B cell (primary cell): ENCODE data around the gene CBLN1. TPM values are rescaled to one million over a fixed set of nuclear protein-coding genes. Genes with fewer than 3 reads are reported as not detected.

Experiments
- ATAC-seq: fragments of 200-7000 bp; cut with Tn5 transposase; one replicate; pipeline ENCODE4 v1.10.0; 2021; ENCODE audit warnings: low read depth, mild to moderate bottlenecking, moderate number of reproducible peaks, moderate library complexity
- CTCF ChIA-PET: fragments of 350-600 bp; sonication (Branson Sonifier 250); formaldehyde crosslinking; loops from one replicate; lab custom pipeline; 2021; ENCODE audit warnings: antibody characterized with exemption, inconsistent platforms; lab: Charles Lee
- POLR2A ChIA-PET: fragments of 350-600 bp; sonication (Branson Sonifier 250); formaldehyde crosslinking; loops from one replicate; lab custom pipeline; 2021; ENCODE audit warnings: antibody characterized with exemption; lab: Charles Lee
- DNase-seq: peaks from one replicate; pipeline ENCODE4 v3.0.0; 2013
- H2AFZ ChIP-seq: 2 replicates; pipeline ENCODE4 v1.6.1; 2012; ENCODE audit warnings: mild to moderate bottlenecking, low read depth, low read length; ENCODE audit not compliant: insufficient read depth, poor library complexity, severe bottlenecking
- H3K27ac ChIP-seq, 2 donors: 1 replicate in 1 of 2; 2 replicates in 1 of 2; pipeline ENCODE4 v1.5.1; 2012 to 2013; ENCODE audit warnings: low read length in 2 of 2, mild to moderate bottlenecking in 2 of 2, moderate library complexity in 1 of 2
- H3K27me3 ChIP-seq, 4 experiments: fragments of 200-600 bp in 1 of 4; sonication (generic) in 1 of 4; replicated peaks in 1 of 4; 1 replicate in 2 of 4; 2 replicates in 2 of 4; pipeline versions ENCODE4 v1.6.1 to v1.7.0; 2013 to 2016; ENCODE audit warnings: low read length in 3 of 4, mild to moderate bottlenecking in 2 of 4, mixed read lengths in 1 of 4, moderate library complexity in 1 of 4; ENCODE audit not compliant: insufficient read depth in 4 of 4, control insufficient read depth in 3 of 4; ENCODE audit errors: control extremely low read depth in 1 of 4
- H3K36me3 ChIP-seq, 2 experiments: replicated peaks in 1 of 2; 1 replicate in 1 of 2; 2 replicates in 1 of 2; pipeline versions ENCODE4 v1.6.1 to v1.7.1; 2013; ENCODE audit warnings: low read length in 1 of 2; ENCODE audit not compliant: insufficient read depth in 2 of 2, control insufficient read depth in 1 of 2; ENCODE audit errors: control extremely low read depth in 1 of 2, extremely low read depth in 1 of 2
- H3K4me1 ChIP-seq, 2 donors: fragments of 200-600 bp in 1 of 2; sonication (generic) in 1 of 2; 1 replicate in 1 of 2; 2 replicates in 1 of 2; pipeline versions ENCODE4 v1.5.1 to v1.6.1; 2013 to 2017; ENCODE audit warnings: low read length in 2 of 2; ENCODE audit not compliant: control insufficient read depth in 2 of 2, insufficient read depth in 2 of 2
- H3K4me2 ChIP-seq: replicated peaks from 2 replicates; pipeline ENCODE3; 2012; ENCODE audit warnings: mild to moderate bottlenecking, low read depth, low read length; ENCODE audit not compliant: poor library complexity, severe bottlenecking
- H3K4me3 ChIP-seq, 5 experiments: fragments of 200-600 bp in 1 of 5; sonication (generic) in 1 of 5; 1 replicate in 3 of 5; 2 replicates in 2 of 5; pipeline versions ENCODE4 v1.5.1 to v1.7.0; 2011 to 2016; ENCODE audit warnings: low read length in 4 of 5, mild to moderate bottlenecking in 4 of 5, low read depth in 2 of 5, control low read depth in 1 of 5, moderate library complexity in 1 of 5; ENCODE audit not compliant: insufficient read depth in 1 of 5; ENCODE audit errors: control extremely low read depth in 1 of 5, extremely low read depth in 1 of 5
- H3K79me2 ChIP-seq: fragments of 200-600 bp; sonication (generic); one replicate; pipeline ENCODE4 v1.6.0; 2016; ENCODE audit warnings: low read length; ENCODE audit not compliant: control insufficient read depth, insufficient read depth
- H3K9ac ChIP-seq: fragments of 200-600 bp; sonication (generic); 2 replicates; pipeline ENCODE4 v1.6.1; 2017; ENCODE audit warnings: mild to moderate bottlenecking, low read length, moderate library complexity
- H3K9me3 ChIP-seq, 3 donors: one replicate each; pipeline versions ENCODE4 v1.6.1 to v1.7.1; 2013; ENCODE audit warnings: low read length in 2 of 3; ENCODE audit not compliant: control insufficient read depth in 2 of 3, insufficient read depth in 1 of 3; ENCODE audit errors: control extremely low read depth in 1 of 3
- H4K20me1 ChIP-seq: 2 replicates; pipeline ENCODE4 v1.6.0; 2012; ENCODE audit warnings: mild to moderate bottlenecking, low read length; ENCODE audit not compliant: insufficient read depth, control insufficient read depth, poor library complexity, severe bottlenecking
- H3K27ac Mint-ChIP-seq: one replicate; pipeline ENCODE4 v1.8.0; 2021; ENCODE audit warnings: mixed read lengths
- H3K27me3 Mint-ChIP-seq: one replicate; pipeline ENCODE4 v1.8.0; 2021; ENCODE audit warnings: mixed read lengths
- H3K4me1 Mint-ChIP-seq: one replicate; pipeline ENCODE4 v1.8.0; 2021; ENCODE audit warnings: mixed read lengths
- H3K4me3 Mint-ChIP-seq: one replicate; pipeline ENCODE4 v1.8.0; 2021; ENCODE audit warnings: mixed read lengths
- H3K9me3 Mint-ChIP-seq: one replicate; pipeline ENCODE4 v1.8.0; 2022; ENCODE audit warnings: mixed read lengths; ENCODE audit not compliant: insufficient read depth
- CTCF ChIP-seq: fragments of 200-600 bp; IDR thresholded peaks from one replicate; pipeline ENCODE4 v1.8.0; 2022; ENCODE audit warnings: antibody characterized with exemption, mild to moderate bottlenecking
- EZH2 ChIP-seq: IDR thresholded peaks from 2 replicates; pipeline ENCODE4 v1.6.1; 2012; ENCODE audit warnings: borderline replicate concordance, low read depth, mild to moderate bottlenecking, moderate library complexity, low read length; ENCODE audit not compliant: insufficient read depth, poor library complexity, severe bottlenecking
- WGBS: methylation state at CpG from one replicate; pipeline ENCODE4 v1.1.5; 2013; ENCODE audit warnings: missing lambda C conversion rate; ENCODE audit not compliant: insufficient coverage; 5-methylcytosine and 5-hydroxymethylcytosine counted together
- intact Hi-C: fragments of 100-400 bp; cut with micrococcal nuclease; formaldehyde crosslinking; loops from one replicate; pipeline ENCODE4 v1.10.0; 2022
- polyA plus RNA-seq: library from polyadenylated mRNA; depleted of rRNA; stranded (reverse); fragments of >200 nt; gene quantifications from 2 replicates; pipeline ENCODE4 v1.2.3, GENCODE V29; 2012
- total RNA-seq, 2 donors: library from RNA; stranded (reverse); fragments of 120-200 nt in 1 of 2; gene quantifications; 1 replicate in 1 of 2; 2 replicates in 1 of 2; pipeline versions ENCODE4 v1.2.3 to v1.2.4, GENCODE V29; 2013 to 2022

CBLN1 gene
- total and polyA plus RNA-seq, 2 donors (not counting 1 experiment from before 2014, with no cell fraction given): not detected

GRCh38 chr16:49278944-49279725 is 2.5 kb downstream of the CBLN1 start:
- H4K20me1 ChIP-seq: no peaks in the 10 kb centered on the region
- ChIA-PET CTCF (no interaction called here), POLR2A (interaction anchor here (0.7 kb wide), 1 partner anchor 848 kb away, joined by 5 read pairs; no protein-coding TSS in a partner anchor)
- H2AFZ ChIP-seq: no peak overlapping the region
- Mint-ChIP-seq H3K4me1 (peaks cover 12% of the 10 kb centered on the region), H3K27me3 (peaks cover 65% of the 10 kb centered on the region), H3K27ac (no peak overlapping the region), H3K9me3 (no peaks in the 10 kb centered on the region), H3K4me3 (no peak overlapping the region)
- H3K79me2 ChIP-seq: no peaks in the 10 kb centered on the region
- no peak for ATAC-seq
- TF ChIP-seq CTCF (no peak), EZH2 (no peak)
- intact Hi-C loops: no loop called here
- peaks cover 0 to 6% of the 10 kb centered on the region in 2 donors for H3K4me1 ChIP-seq
- peaks cover 0 to 81% (median 34%) of the 10 kb centered on the region in 4 experiments for H3K27me3 ChIP-seq
- peaks cover 0 to 35% (median 0%) of the 10 kb centered on the region in 3 donors for H3K9me3 ChIP-seq
- H3K4me3 ChIP-seq: no peak overlapping the region
- H3K27ac ChIP-seq: no peak overlapping the region
- H3K4me2 ChIP-seq: no peak overlapping the region
- H3K9ac ChIP-seq: no peak overlapping the region
- 7% methylated on average over 22 of the region's 29 CpGs for WGBS
- H3K36me3 ChIP-seq: no peaks in the 10 kb centered on the region
- no peak for DNase-seq

- Histone ChIP-seq H3K4me2 (no peak overlapping the region), H3K9me3 (peaks cover 0 to 35% (median 0%) of the 10 kb centered on the region in 3 donors), H3K27me3 (peaks cover 0 to 76% (median 35%) of the 10 kb centered on the region in 4 experiments), H3K9ac (no peak overlapping the region), H3K36me3 (no peaks in the 10 kb centered on the region), H4K20me1 (no peaks in the 10 kb centered on the region), H3K4me3 (no peak overlapping the region), H3K27ac (no peak overlapping the region), H3K79me2 (no peaks in the 10 kb centered on the region), H2AFZ (no peak overlapping the region), H3K4me1 (peaks cover 0 to 6% of the 10 kb centered on the region in 2 donors)
- no peaks in the 10 kb centered on the region for H3K9me3 Mint-ChIP-seq
- no peak overlapping the region for H3K4me3 Mint-ChIP-seq
- WGBS: 10% methylated on average over 7 of the region's 11 CpGs
- DNase-seq (no peak), ATAC-seq (no peak)
- POLR2A ChIA-PET: interaction anchor here (0.7 kb wide), 1 partner anchor 849 kb away, joined by 5 read pairs; no protein-coding TSS in a partner anchor
- intact Hi-C loops: no loop called here
- peaks cover 12% of the 10 kb centered on the region for H3K4me1 Mint-ChIP-seq
- CTCF ChIA-PET: no interaction called here
- no peak overlapping the region for H3K27ac Mint-ChIP-seq
- H3K27me3 Mint-ChIP-seq: peaks cover 66% of the 10 kb centered on the region
- TF ChIP-seq CTCF (no peak), EZH2 (no peak)
Observed at GRCh38 chr16:49278567-49278827, 3.1 kb downstream of the CBLN1 start.
